Endothelial cell of umbilical vein (primary cell): Measurements from ENCODE around the gene PPFIA2. TPM values are rescaled to one million over a fixed set of nuclear protein-coding genes. Genes with fewer than 3 reads are reported as not detected.

Experiments used
- BruUV-seq: library from RNA; stranded (reverse); fragments of 400-500 nt; replicated peaks from 2 replicates; lab custom pipeline; 2021; lab: Mats Ljungman, UMichigan
- CTCF ChIA-PET: fragments of 300-600, 350-600 bp; sonication (Branson Sonifier 250); formaldehyde crosslinking; loops from one replicate; lab custom pipeline; 2021; ENCODE audit warnings: antibody characterized with exemption, inconsistent platforms; lab: Charles Lee
- POLR2A ChIA-PET: fragments of 300-600, 350-600 bp; sonication (Branson Sonifier 250); formaldehyde crosslinking; loops from one replicate; lab custom pipeline; 2021; ENCODE audit warnings: antibody characterized with exemption, inconsistent platforms; lab: Charles Lee
- DNase-seq: peaks from one replicate; pipeline ENCODE4 v3.0.0-alpha.2; 2011; ENCODE audit warnings: low read depth, low spot score
- FAIRE-seq: peaks from 2 replicates; lab custom pipeline; 2011; peaks lifted over from hg19 to GRCh38; lab: Jason Lieb, UNC
- H2AFZ ChIP-seq: 2 replicates; pipeline ENCODE4 v1.6.0; 2012; ENCODE audit warnings: low read depth, low read length, control low read depth, inconsistent platforms
- H3K27ac ChIP-seq: 2 replicates; pipeline ENCODE4 v1.5.1; 2011; ENCODE audit warnings: low read depth, mild to moderate bottlenecking, control low read depth, low read length, moderate library complexity; ENCODE audit not compliant: insufficient read depth
- H3K27me3 ChIP-seq, 2 experiments: 2 replicates each; pipeline versions ENCODE4 v1.6.0 to v1.6.1; 2011; ENCODE audit warnings: low read length in 2 of 2, mixed read lengths in 1 of 2; ENCODE audit not compliant: control insufficient read depth in 2 of 2, insufficient read depth in 2 of 2
- H3K36me3 ChIP-seq, 2 experiments: 2 replicates in 1 of 2; 3 replicates in 1 of 2; pipeline ENCODE4 v1.5.1; 2011; ENCODE audit warnings: low read length in 2 of 2, mild to moderate bottlenecking in 1 of 2, moderate library complexity in 1 of 2; ENCODE audit not compliant: control insufficient read depth in 2 of 2, insufficient read depth in 2 of 2; ENCODE audit errors: extremely low read depth in 1 of 2
- H3K4me1 ChIP-seq: 3 replicates; pipeline ENCODE4 v1.5.1; 2011; ENCODE audit warnings: mild to moderate bottlenecking, low read length; ENCODE audit not compliant: control insufficient read depth, insufficient read depth; ENCODE audit errors: extremely low read depth
- H3K4me2 ChIP-seq: 2 replicates; pipeline ENCODE4 v1.6.1; 2011; ENCODE audit warnings: low read length, control low read depth, mixed read lengths; ENCODE audit not compliant: insufficient read depth
- H3K4me3 ChIP-seq, 3 experiments: fragments of 200-600 bp in 1 of 3; sonication (generic), shearing (Covaris generic) in 1 of 3; replicated peaks in 1 of 3; 2 replicates each; pipeline ENCODE4 v1.5.1; 2011 to 2016; ENCODE audit warnings: control low read depth in 3 of 3, low read length in 3 of 3, mild to moderate bottlenecking in 2 of 3, inconsistent platforms in 1 of 3, low read depth in 1 of 3, moderate library complexity in 1 of 3; ENCODE audit not compliant: insufficient read depth in 1 of 3
- H3K79me2 ChIP-seq: 2 replicates; pipeline ENCODE4 v1.6.0; 2012; ENCODE audit warnings: low read length, inconsistent platforms; ENCODE audit not compliant: control insufficient read depth, insufficient read depth
- H3K9ac ChIP-seq: replicated peaks from 2 replicates; pipeline ENCODE3; 2011; ENCODE audit warnings: low read length, control low read depth; ENCODE audit not compliant: insufficient read depth; ENCODE audit errors: extremely low read depth
- H3K9me1 ChIP-seq: replicated peaks from 3 replicates; pipeline ENCODE4 v1.6.0; 2011; ENCODE audit warnings: mild to moderate bottlenecking, low read length; ENCODE audit not compliant: control insufficient read depth, insufficient read depth; ENCODE audit errors: extremely low read depth
- H3K9me3 ChIP-seq: replicated peaks from 2 replicates; pipeline ENCODE4 v1.5.1; 2012; ENCODE audit warnings: low read length, inconsistent platforms; ENCODE audit not compliant: control insufficient read depth, insufficient read depth
- H4K20me1 ChIP-seq: replicated peaks from 2 replicates; pipeline ENCODE3; 2011; ENCODE audit warnings: mild to moderate bottlenecking, low read length; ENCODE audit not compliant: control insufficient read depth, insufficient read depth; ENCODE audit errors: extremely low read depth
- EZH2 ChIP-seq: IDR thresholded peaks from 2 replicates; pipeline ENCODE4 v1.6.1; 2012; ENCODE audit warnings: borderline replicate concordance, low read depth, mild to moderate bottlenecking, moderate library complexity, low read length, inconsistent platforms; ENCODE audit not compliant: severe bottlenecking
- FOS ChIP-seq: IDR thresholded peaks from 2 replicates; pipeline ENCODE4 v1.6.1; 2011; ENCODE audit warnings: mild to moderate bottlenecking, low read length, moderate library complexity, borderline replicate concordance; ENCODE audit not compliant: insufficient read depth
- GATA2 ChIP-seq: IDR thresholded peaks from 2 replicates; pipeline ENCODE4 v1.7.0; 2011; ENCODE audit warnings: low read depth, mild to moderate bottlenecking, moderate library complexity, mixed read lengths, low read length; ENCODE audit not compliant: insufficient read length, insufficient read depth
- JUN ChIP-seq: IDR thresholded peaks from 2 replicates; pipeline ENCODE4 v1.6.1; 2011; ENCODE audit warnings: borderline replicate concordance, low read depth; ENCODE audit not compliant: insufficient read length, insufficient read depth
- MYC ChIP-seq: IDR thresholded peaks from one replicate; pipeline ENCODE4 v1.6.1; 2011; ENCODE audit warnings: mild to moderate bottlenecking, low read depth, low read length
- POLR2A ChIP-seq: IDR thresholded peaks from 2 replicates; pipeline ENCODE4 v1.6.1; 2012; ENCODE audit warnings: low read depth, mild to moderate bottlenecking, control low read depth, low read length
- POLR2AphosphoS5 ChIP-seq: IDR thresholded peaks from 2 replicates; pipeline ENCODE4 v1.6.1; 2012; ENCODE audit warnings: low read depth, mild to moderate bottlenecking, control low read depth, low read length, moderate library complexity; ENCODE audit not compliant: insufficient read depth
- dilution Hi-C: fragments of 300-500 bp; cut with MboI; formaldehyde crosslinking; loops from one replicate; pipeline ENCODE4 v1.15.0; 2019; ENCODE audit warnings: low sequenced_read_pairs; ENCODE audit not compliant: extremely low pct_ligation_motif_present
- intact Hi-C: fragments of 100-400 bp; cut with micrococcal nuclease; formaldehyde crosslinking; loops from one replicate; pipeline ENCODE4 v1.10.0; 2022
- polyA plus RNA-seq, 4 experiments: library from polyadenylated mRNA; depleted of rRNA in 3 of 4; stranded (reverse) in 3 of 4; unstranded in 1 of 4; fragments of >200 nt; gene quantifications; 2 replicates each; pipeline versions ENCODE4 v1.2.1 to v1.2.3, GENCODE V29; 2011 to 2012; ENCODE audit warnings: missing spikeins in 1 of 4
- total RNA-seq: library from RNA; stranded (reverse); gene quantifications from 2 replicates; pipeline ENCODE4 v1.2.3, GENCODE V29; 2021
- TF ChIP-seq, protein P1 (sequence below), 2 donors: IDR thresholded peaks; 1 replicate in 1 of 2; 2 replicates in 1 of 2; pipeline ENCODE4 v1.5.1; 2011; ENCODE audit warnings: low read length in 2 of 2, mild to moderate bottlenecking in 2 of 2, moderate library complexity in 2 of 2, control low read depth in 1 of 2, inconsistent platforms in 1 of 2, low read depth in 1 of 2; ENCODE audit not compliant: insufficient read depth in 1 of 2; ENCODE audit errors: extremely low read depth in 1 of 2
- TF ChIP-seq, protein P2 (sequence below): IDR thresholded peaks from 2 replicates; pipeline ENCODE4 v1.6.1; 2011; ENCODE audit not compliant: insufficient read depth, insufficient read length

The PPFIA2 gene
- total and polyA plus RNA-seq, 2 donors (not counting 3 experiments of a cell fraction or from before 2014, with no cell fraction given) = not detected

DNA sequence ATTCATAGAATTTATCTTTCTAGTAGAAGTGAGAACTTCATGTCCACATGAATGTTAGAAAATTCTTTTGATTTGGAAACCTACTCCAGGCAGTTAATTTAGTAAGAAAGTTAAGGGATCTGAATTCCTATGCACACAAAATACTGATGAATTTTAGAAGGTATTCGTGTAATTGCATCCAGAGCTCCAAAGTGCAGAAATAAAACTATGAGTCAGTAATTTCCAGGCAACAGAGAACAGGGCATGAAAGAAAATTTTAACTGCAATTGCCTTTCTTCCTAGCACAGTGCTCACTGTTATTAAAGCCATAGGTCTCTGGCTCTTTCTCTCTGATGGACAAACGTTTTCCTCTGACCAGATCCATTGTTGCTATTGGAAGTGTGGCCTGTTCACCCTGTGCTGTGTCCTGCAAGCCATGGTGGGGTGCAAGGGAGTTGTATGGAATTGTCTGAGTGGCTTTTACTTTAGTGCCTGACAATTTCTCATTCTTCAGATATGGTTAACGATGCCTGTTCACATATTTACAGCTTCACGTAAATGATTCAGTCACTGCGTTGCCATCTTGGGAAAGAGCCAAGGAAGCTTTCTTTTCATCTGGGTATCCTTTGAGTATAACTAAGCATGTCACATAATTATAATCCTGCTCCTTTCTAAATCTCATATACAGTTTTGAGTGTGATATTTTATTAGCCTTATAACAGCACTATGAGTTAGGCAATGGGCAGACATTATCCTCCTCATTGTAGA, 536.1 kb downstream of the PPFIA2 start:
- ChIA-PET POLR2A (no interaction called here), CTCF (no interaction called here)
- Histone ChIP-seq H3K27ac (no peak overlapping the region), H3K9ac (no peak overlapping the region), H4K20me1 (no peaks in the 10 kb centered on the region), H3K27me3 (no peaks in the 10 kb centered on the region), H3K79me2 (no peaks in the 10 kb centered on the region), H2AFZ (no peak overlapping the region), H3K4me1 (no peaks in the 10 kb centered on the region), H3K4me2 (no peak overlapping the region), H3K9me1 (no peaks in the 10 kb centered on the region), H3K36me3 (no peaks in the 10 kb centered on the region), H3K4me3 (no peak overlapping the region), H3K9me3 (no peaks in the 10 kb centered on the region)
- BruUV-seq = no TSS peak
- FAIRE-seq = no peak
- TF ChIP-seq, protein P1, sequence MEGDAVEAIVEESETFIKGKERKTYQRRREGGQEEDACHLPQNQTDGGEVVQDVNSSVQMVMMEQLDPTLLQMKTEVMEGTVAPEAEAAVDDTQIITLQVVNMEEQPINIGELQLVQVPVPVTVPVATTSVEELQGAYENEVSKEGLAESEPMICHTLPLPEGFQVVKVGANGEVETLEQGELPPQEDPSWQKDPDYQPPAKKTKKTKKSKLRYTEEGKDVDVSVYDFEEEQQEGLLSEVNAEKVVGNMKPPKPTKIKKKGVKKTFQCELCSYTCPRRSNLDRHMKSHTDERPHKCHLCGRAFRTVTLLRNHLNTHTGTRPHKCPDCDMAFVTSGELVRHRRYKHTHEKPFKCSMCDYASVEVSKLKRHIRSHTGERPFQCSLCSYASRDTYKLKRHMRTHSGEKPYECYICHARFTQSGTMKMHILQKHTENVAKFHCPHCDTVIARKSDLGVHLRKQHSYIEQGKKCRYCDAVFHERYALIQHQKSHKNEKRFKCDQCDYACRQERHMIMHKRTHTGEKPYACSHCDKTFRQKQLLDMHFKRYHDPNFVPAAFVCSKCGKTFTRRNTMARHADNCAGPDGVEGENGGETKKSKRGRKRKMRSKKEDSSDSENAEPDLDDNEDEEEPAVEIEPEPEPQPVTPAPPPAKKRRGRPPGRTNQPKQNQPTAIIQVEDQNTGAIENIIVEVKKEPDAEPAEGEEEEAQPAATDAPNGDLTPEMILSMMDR (IDR thresholded peaks at IDR 0.05; ENCODE audit: extremely low read depth in 1 of 2, insufficient read depth in 1 of 2, low read depth in 1 of 2, low read length in 2 of 2) = no peak
- TF ChIP-seq, protein P2, sequence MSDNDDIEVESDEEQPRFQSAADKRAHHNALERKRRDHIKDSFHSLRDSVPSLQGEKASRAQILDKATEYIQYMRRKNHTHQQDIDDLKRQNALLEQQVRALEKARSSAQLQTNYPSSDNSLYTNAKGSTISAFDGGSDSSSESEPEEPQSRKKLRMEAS = no peak
- TF ChIP-seq JUN (no peak), POLR2A (no peak), GATA2 (no peak), FOS (no peak), POLR2AphosphoS5 (no peak), EZH2 (no peak), MYC (no peak)
- dilution Hi-C loops (no loop called here), intact Hi-C loops (no loop called here)
- no peak for DNase-seq
